ENCODE measurements around the gene CA6.
A peak's percentile ranks its signal among the peaks of the same experiment; 100 is the strongest.
"Not testable (repeated sequence)": the region's sequence is repeated elsewhere in the genome, so short reads cannot be mapped to it uniquely, and the experiment has no call there.

Gene CA6

GRCh38 chr1:8930116-8930515 is 15.6 kb upstream of the CA6 start:
- DNase-seq = no peak

GRCh38 chr1:8937051-8937450 is 8.6 kb upstream of the CA6 start:
- DNase-seq = not testable (repeated sequence)

- DNase-seq = no peak
These were observed 8.0 kb upstream of the CA6 start for GRCh38 chr1:8937701-8938100.

- no peak for DNase-seq
These were observed 7.3 kb upstream of the CA6 start for GRCh38 chr1:8938232-8938999.

- DNase-seq = no peak
These were observed 6.7 kb upstream of the CA6 start for GRCh38 chr1:8939000-8939265.

- no peak for DNase-seq
These were observed 6.2 kb upstream of the CA6 start for GRCh38 chr1:8939362-8939995.

- DNase-seq = no peak
These were observed 3.8 kb upstream of the CA6 start for GRCh38 chr1:8941906-8942305.

GRCh38 chr1:8943498-8944405 is 1.9 kb upstream of the CA6 start:
- no peak for DNase-seq

GRCh38 chr1:8947127-8947691 is 1.5 kb downstream of the CA6 start:
- DNase-seq = peak; percentile 66

- no peak for DNase-seq
These were observed 4.6 kb downstream of the CA6 start for GRCh38 chr1:8950309-8950708.

GRCh38 chr1:8951231-8951630 is 5.6 kb downstream of the CA6 start:
- no peak for DNase-seq

- no peak for DNase-seq
These were observed 9.7 kb downstream of the CA6 start for GRCh38 chr1:8955406-8955805.

- DNase-seq = no peak
These were observed 11.0 kb downstream of the CA6 start for GRCh38 chr1:8956461-8957349.

GRCh38 chr1:8962812-8963530 is 17.3 kb downstream of the CA6 start:
- DNase-seq = peak; percentile 75

- no peak for DNase-seq
These were observed 18.3 kb downstream of the CA6 start for GRCh38 chr1:8963963-8964362.

GRCh38 chr1:8965121-8965820 is 19.6 kb downstream of the CA6 start:
- DNase-seq = no peak

GRCh38 chr1:8966606-8967005 is 20.9 kb downstream of the CA6 start:
- no peak for DNase-seq

- DNase-seq = not testable (repeated sequence)
These were observed 23.2 kb downstream of the CA6 start for GRCh38 chr1:8968902-8969301.

GRCh38 chr1:8969937-8970336 is 24.3 kb downstream of the CA6 start:
- no peak for DNase-seq

GRCh38 chr1:8970870-8971337 is 25.2 kb downstream of the CA6 start:
- DNase-seq = peak; percentile 69

- DNase-seq = no peak
These were observed 28.9 kb downstream of the CA6 start for GRCh38 chr1:8974551-8974950.

Measured in activated effector memory CD4-positive, alpha-beta T cell treated with anti-CD3 and anti-CD28 coated beads, Interleukin-2, amount 50 U/mL, for 16 hours (primary cell).